Measurements from ENCODE around the gene LHX5. TPM values are rescaled to one million over a fixed set of nuclear protein-coding genes. Genes with fewer than 3 reads are reported as not detected.

Gene LHX5
- total RNA-seq, 1 donor from 2014 or later, result 3.1 TPM

DNA sequence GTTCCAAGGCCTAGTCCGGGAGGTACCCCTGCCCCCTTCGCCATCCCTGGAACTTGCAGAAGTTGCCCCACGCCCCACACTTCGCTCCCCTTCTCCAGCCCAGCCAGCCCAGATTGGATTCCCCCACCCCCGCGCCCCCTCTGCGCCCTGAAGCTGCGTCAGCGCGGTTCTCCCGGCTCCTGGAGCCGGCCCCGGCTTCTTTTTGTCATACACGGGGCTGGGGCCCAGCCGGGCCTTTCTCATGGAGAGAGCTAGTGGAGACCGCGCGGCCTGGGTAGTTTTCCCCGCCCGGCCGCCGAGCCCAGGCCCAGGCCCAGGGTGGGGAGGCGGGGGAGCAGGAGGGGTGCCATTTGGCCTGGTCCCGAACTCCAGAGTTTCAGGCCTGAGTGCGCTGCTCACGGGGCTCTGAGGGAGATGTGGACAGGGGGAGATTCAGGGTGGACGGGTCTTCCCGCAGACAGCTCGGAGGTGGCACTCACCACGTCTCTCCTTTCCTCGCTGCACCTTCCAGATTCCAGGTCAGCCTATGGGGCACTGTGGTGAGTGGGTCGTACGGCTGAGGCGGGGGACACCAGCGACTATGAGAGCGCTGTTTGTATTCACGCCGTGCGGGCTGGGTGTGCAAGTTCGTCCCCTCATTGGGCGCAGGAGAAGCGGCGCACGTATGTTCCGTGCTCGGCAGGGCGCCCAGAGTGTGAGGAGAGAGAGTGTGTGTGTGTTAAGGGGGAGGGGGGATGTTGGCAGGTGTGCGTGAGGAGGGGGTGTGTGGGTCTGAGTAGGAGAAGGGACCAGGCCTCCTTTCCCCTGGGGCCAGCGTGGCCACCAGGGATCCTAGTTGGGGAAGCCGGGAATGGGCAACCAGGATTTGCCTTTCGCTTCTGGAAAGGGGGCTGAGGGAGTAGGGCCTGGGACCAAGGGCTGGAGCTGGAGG is 785 bp upstream of the LHX5 start:
- H3K36me3 Mint-ChIP-seq (ENCODE audit: unreplicated experiment), result no peaks in the 10 kb centered on the region
- peak overlapping the region; percentile 83 for H3K4me3 Mint-ChIP-seq (ENCODE audit: unreplicated experiment)
- peaks cover 44% of the 10 kb centered on the region for H3K27me3 Mint-ChIP-seq (ENCODE audit: unreplicated experiment)
- TF ChIP-seq, protein P1, sequence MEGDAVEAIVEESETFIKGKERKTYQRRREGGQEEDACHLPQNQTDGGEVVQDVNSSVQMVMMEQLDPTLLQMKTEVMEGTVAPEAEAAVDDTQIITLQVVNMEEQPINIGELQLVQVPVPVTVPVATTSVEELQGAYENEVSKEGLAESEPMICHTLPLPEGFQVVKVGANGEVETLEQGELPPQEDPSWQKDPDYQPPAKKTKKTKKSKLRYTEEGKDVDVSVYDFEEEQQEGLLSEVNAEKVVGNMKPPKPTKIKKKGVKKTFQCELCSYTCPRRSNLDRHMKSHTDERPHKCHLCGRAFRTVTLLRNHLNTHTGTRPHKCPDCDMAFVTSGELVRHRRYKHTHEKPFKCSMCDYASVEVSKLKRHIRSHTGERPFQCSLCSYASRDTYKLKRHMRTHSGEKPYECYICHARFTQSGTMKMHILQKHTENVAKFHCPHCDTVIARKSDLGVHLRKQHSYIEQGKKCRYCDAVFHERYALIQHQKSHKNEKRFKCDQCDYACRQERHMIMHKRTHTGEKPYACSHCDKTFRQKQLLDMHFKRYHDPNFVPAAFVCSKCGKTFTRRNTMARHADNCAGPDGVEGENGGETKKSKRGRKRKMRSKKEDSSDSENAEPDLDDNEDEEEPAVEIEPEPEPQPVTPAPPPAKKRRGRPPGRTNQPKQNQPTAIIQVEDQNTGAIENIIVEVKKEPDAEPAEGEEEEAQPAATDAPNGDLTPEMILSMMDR (IDR thresholded peaks at IDR 0.05; ENCODE audit: partially characterized antibody, unreplicated experiment), result no peak
- peaks cover 13% of the 10 kb centered on the region for H3K4me1 Mint-ChIP-seq (ENCODE audit: low read depth, unreplicated experiment)
- peaks cover 6% of the 10 kb centered on the region for H3K9me3 Mint-ChIP-seq (ENCODE audit: unreplicated experiment)
- H3K27ac Mint-ChIP-seq (ENCODE audit: unreplicated experiment), result no peak overlapping the region
- DNase-seq, result no peak

DNA sequence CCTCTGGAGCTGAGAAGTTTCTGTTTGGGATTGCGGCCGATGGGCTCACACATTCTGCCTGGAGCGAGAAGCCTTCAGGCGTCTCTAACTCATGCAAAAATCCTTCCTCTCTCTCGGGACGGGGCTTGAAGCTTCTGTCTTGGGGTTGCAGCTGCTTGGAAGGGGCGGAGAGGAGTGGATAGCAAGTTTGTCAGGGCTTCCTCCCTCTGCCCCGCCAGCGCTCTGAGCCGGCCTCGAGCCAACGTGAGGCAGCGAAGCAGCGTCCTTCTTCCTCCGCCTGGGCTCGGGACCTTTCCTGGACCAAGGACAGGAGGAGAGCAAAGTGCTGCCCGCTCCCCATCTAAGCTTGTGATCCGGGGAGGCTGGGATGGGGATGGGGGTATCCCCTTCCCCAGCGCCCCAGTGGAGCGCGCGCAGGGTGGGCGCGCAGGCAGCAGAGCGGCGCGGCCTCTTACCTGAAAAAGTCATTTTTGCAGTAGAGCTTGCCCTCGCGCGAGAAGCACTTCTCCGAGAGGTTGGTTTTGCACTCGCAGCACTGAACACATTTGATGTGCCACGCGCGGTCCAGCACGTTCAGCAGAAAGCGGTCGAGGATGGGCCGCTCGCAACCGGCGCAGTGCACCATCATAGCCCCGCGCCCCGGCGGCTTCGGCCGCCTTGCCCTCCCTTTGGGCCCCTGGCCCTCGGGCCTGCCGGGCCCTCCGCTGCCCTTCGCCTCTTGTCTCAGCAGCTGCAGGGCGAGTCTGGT is 626 bp downstream of the LHX5 start:
- Mint-ChIP-seq H3K4me3 (ENCODE audit: unreplicated experiment) (peak overlapping the region; percentile 75), H3K4me1 (ENCODE audit: low read depth, unreplicated experiment) (peaks cover 19% of the 10 kb centered on the region), H3K27ac (ENCODE audit: unreplicated experiment) (no peak overlapping the region), H3K9me3 (ENCODE audit: unreplicated experiment) (peaks cover 7% of the 10 kb centered on the region), H3K27me3 (ENCODE audit: unreplicated experiment) (peaks cover 43% of the 10 kb centered on the region), H3K36me3 (ENCODE audit: unreplicated experiment) (no peaks in the 10 kb centered on the region)
- TF ChIP-seq, protein P1 (IDR thresholded peaks at IDR 0.05; ENCODE audit: partially characterized antibody, unreplicated experiment), result no peak
- DNase-seq, result no peak

GRCh38 chr12:113469949-113470743 is 1.5 kb downstream of the LHX5 start:
- H3K27ac Mint-ChIP-seq (ENCODE audit: unreplicated experiment), result no peak overlapping the region
- peaks cover 9% of the 10 kb centered on the region for H3K9me3 Mint-ChIP-seq (ENCODE audit: unreplicated experiment)
- H3K36me3 Mint-ChIP-seq (ENCODE audit: unreplicated experiment), result no peaks in the 10 kb centered on the region
- no peak for DNase-seq
- peaks cover 43% of the 10 kb centered on the region for H3K27me3 Mint-ChIP-seq (ENCODE audit: unreplicated experiment)
- H3K4me1 Mint-ChIP-seq (ENCODE audit: low read depth, unreplicated experiment), result peaks cover 18% of the 10 kb centered on the region
- TF ChIP-seq, protein P1 (IDR thresholded peaks at IDR 0.05; ENCODE audit: partially characterized antibody, unreplicated experiment), result no peak
- H3K4me3 Mint-ChIP-seq (ENCODE audit: unreplicated experiment), result peak overlapping the region; percentile 75

DNA sequence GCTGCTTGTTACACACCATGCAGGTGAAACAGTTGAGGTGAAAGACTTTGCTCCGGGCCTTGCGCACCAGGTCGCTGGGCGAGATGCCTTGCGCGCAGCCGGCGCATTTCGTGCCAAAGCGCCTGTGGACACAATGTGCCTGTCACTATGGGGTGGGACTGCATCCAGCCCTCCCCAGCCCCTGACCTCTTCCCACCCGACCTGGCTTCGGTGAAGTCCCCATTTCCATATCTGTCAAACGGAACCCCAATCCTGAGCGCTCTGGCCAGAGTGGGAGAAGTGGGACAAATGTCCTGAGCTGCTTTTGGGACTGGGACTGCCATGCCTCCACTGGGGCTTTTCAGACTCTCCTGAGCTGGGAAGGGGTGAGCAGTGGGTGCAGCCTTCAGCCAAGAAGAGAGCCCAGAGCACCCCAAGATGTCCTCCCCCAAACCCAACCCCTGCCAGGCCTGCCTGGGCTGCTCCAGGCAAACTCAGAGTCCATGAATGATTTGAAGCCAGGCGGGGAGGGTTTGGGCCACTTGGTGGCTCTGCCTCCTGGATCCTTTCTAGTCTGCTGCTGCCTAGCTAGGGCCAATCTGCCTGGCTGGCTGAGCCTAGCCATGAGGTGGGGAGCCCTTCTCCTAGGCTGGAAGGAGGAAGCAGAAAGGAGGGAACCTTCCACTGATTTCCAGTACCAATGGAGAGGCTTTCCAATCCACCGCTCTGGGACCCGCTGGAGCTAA is 2.3 kb downstream of the LHX5 start:
- H3K36me3 Mint-ChIP-seq (ENCODE audit: unreplicated experiment), result no peaks in the 10 kb centered on the region
- no peak overlapping the region for H3K27ac Mint-ChIP-seq (ENCODE audit: unreplicated experiment)
- TF ChIP-seq, protein P1 (IDR thresholded peaks at IDR 0.05; ENCODE audit: partially characterized antibody, unreplicated experiment), result no peak
- H3K9me3 Mint-ChIP-seq (ENCODE audit: unreplicated experiment), result peaks cover 11% of the 10 kb centered on the region
- peaks cover 15% of the 10 kb centered on the region for H3K4me1 Mint-ChIP-seq (ENCODE audit: low read depth, unreplicated experiment)
- DNase-seq, result no peak
- H3K27me3 Mint-ChIP-seq (ENCODE audit: unreplicated experiment), result peaks cover 45% of the 10 kb centered on the region
- H3K4me3 Mint-ChIP-seq (ENCODE audit: unreplicated experiment), result no peak overlapping the region

All from glutamatergic neuron (in vitro differentiated cells).